Liver (tissue), 9 donors: Measurements from ENCODE around the gene ILF3. TPM values are rescaled to one million over a fixed set of nuclear protein-coding genes. Genes with fewer than 3 reads are reported as not detected.

Source experiments
- DNase-seq: peaks from one replicate; pipeline ENCODE4 v3.0.0-alpha.2; 2017; ENCODE audit warnings: low spot score
- H3K27ac ChIP-seq, 2 donors: one replicate each; pipeline ENCODE4 v1.7.0; 2013; ENCODE audit warnings: inconsistent platforms in 2 of 2, low read length in 2 of 2, control low read depth in 1 of 2, low read depth in 1 of 2, mild to moderate bottlenecking in 1 of 2
- H3K27me3 ChIP-seq, 4 donors: one replicate each; pipeline versions ENCODE4 v1.6.1 to v1.7.0; 2013; ENCODE audit warnings: low read length in 3 of 4, inconsistent platforms in 1 of 4, mild to moderate bottlenecking in 1 of 4, moderate library complexity in 1 of 4; ENCODE audit not compliant: control insufficient read depth in 4 of 4, insufficient read depth in 4 of 4
- H3K36me3 ChIP-seq, 4 donors: one replicate each; pipeline versions ENCODE4 v1.6.1 to v1.7.0; 2013; ENCODE audit warnings: low read length in 3 of 4, mild to moderate bottlenecking in 3 of 4, low read depth in 1 of 4, moderate library complexity in 1 of 4; ENCODE audit not compliant: control insufficient read depth in 4 of 4, insufficient read depth in 3 of 4
- H3K4me1 ChIP-seq, 4 donors: one replicate each; pipeline versions ENCODE4 v1.6.1 to v1.7.0; 2013; ENCODE audit warnings: low read length in 3 of 4, mild to moderate bottlenecking in 3 of 4, moderate library complexity in 1 of 4; ENCODE audit not compliant: control insufficient read depth in 4 of 4, insufficient read depth in 4 of 4
- H3K4me3 ChIP-seq, 3 donors: one replicate each; pipeline versions ENCODE4 v1.6.1 to v1.7.0; 2013; ENCODE audit warnings: low read length in 3 of 3, control low read depth in 1 of 3, low read depth in 1 of 3, mild to moderate bottlenecking in 1 of 3
- H3K9ac ChIP-seq, 2 donors: one replicate each; pipeline ENCODE4 v1.7.0; 2013; ENCODE audit warnings: low read length in 2 of 2, mild to moderate bottlenecking in 2 of 2, moderate library complexity in 2 of 2, control low read depth in 1 of 2, low read depth in 1 of 2
- H3K9me3 ChIP-seq, 4 donors: one replicate each; pipeline versions ENCODE4 v1.6.1 to v1.7.0; 2013; ENCODE audit warnings: low read length in 3 of 4; ENCODE audit not compliant: control insufficient read depth in 4 of 4
- EGR1 ChIP-seq, 2 donors: IDR thresholded peaks; 2 replicates each; pipeline ENCODE4 v1.6.1; 2016 to 2018; ENCODE audit warnings: antibody characterized with exemption in 2 of 2, low read depth in 2 of 2
- FOXA1 ChIP-seq: IDR thresholded peaks from 2 replicates; pipeline ENCODE4 v1.6.1; 2016; ENCODE audit warnings: antibody characterized with exemption
- FOXA2 ChIP-seq: IDR thresholded peaks from 2 replicates; pipeline ENCODE4 v1.6.1; 2016; ENCODE audit warnings: antibody characterized with exemption
- GABPA ChIP-seq, 2 donors: IDR thresholded peaks in 1 of 2; conservative IDR thresholded peaks in 1 of 2; 2 replicates each; pipeline ENCODE4 v1.6.1; 2016; ENCODE audit warnings: antibody characterized with exemption in 2 of 2, mild to moderate bottlenecking in 1 of 2, moderate library complexity in 1 of 2
- HNF4A ChIP-seq, 2 donors: conservative IDR thresholded peaks; 2 replicates each; pipeline ENCODE4 v1.6.1; 2016; ENCODE audit warnings: antibody characterized with exemption in 2 of 2, mild to moderate bottlenecking in 2 of 2
- HNF4G ChIP-seq: IDR thresholded peaks from 2 replicates; pipeline ENCODE4 v1.6.1; 2016; ENCODE audit warnings: antibody characterized with exemption
- JUND ChIP-seq, 2 donors: IDR thresholded peaks; 2 replicates each; pipeline ENCODE4 v1.6.1; 2016; ENCODE audit warnings: antibody characterized with exemption in 2 of 2
- MAX ChIP-seq: IDR thresholded peaks from 2 replicates; pipeline ENCODE4 v1.6.1; 2016; ENCODE audit warnings: antibody characterized with exemption
- NR2F2 ChIP-seq: IDR thresholded peaks from 2 replicates; pipeline ENCODE4 v1.6.1; 2016; ENCODE audit warnings: antibody characterized with exemption
- RAD21 ChIP-seq, 2 donors: IDR thresholded peaks; 2 replicates each; pipeline ENCODE4 v1.6.1; 2016; ENCODE audit warnings: antibody characterized with exemption in 2 of 2, mild to moderate bottlenecking in 2 of 2
- REST ChIP-seq: IDR thresholded peaks from 2 replicates; pipeline ENCODE4 v1.6.1; 2016; ENCODE audit warnings: antibody characterized with exemption, mild to moderate bottlenecking
- RXRA ChIP-seq, 2 donors: IDR thresholded peaks; 2 replicates each; pipeline ENCODE4 v1.6.1; 2017 to 2018; ENCODE audit warnings: antibody characterized with exemption in 2 of 2, mild to moderate bottlenecking in 1 of 2
- SP1 ChIP-seq: IDR thresholded peaks from 2 replicates; pipeline ENCODE4 v1.6.1; 2018; ENCODE audit warnings: antibody characterized with exemption, mild to moderate bottlenecking
- TAF1 ChIP-seq: conservative IDR thresholded peaks from 2 replicates; pipeline ENCODE4 v1.6.1; 2016; ENCODE audit warnings: antibody characterized with exemption, mild to moderate bottlenecking
- YY1 ChIP-seq: IDR thresholded peaks from 2 replicates; pipeline ENCODE4 v1.6.1; 2016; ENCODE audit warnings: antibody characterized with exemption, mild to moderate bottlenecking
- ZBTB33 ChIP-seq: IDR thresholded peaks from 2 replicates; pipeline ENCODE4 v1.6.1; 2016; ENCODE audit warnings: antibody characterized with exemption
- WGBS: extraction: QIAGEN DNeasy Blood & Tissue Kit; methylation state at CpG from one replicate; pipeline ENCODE4 v1.1.7; 2013; 5-methylcytosine and 5-hydroxymethylcytosine counted together
- polyA plus RNA-seq, 2 donors: library from polyadenylated mRNA; stranded (reverse) in 1 of 2; unstranded in 1 of 2; fragments of 200-250 nt in 1 of 2; fragments of >200 nt in 1 of 2; fragmentation: Nextera tagmentation in 1 of 2; extraction: Ambion mirVana in 1 of 2; gene quantifications; one replicate each; pipeline versions ENCODE4 v1.2.1 to v1.2.3, GENCODE V29; 2013 to 2015
- total RNA-seq, 2 donors: library from RNA; depleted of rRNA; stranded (reverse); fragments of >200 nt; gene quantifications; one replicate each; pipeline ENCODE4 v1.2.3, GENCODE V29; 2014
- TF ChIP-seq, protein P1 (sequence below): fragments of 150-350 bp; IDR thresholded peaks from 2 replicates; pipeline ENCODE4 v1.5.1; 2017; ENCODE audit warnings: improper control_type of control experiment, low read depth, low read length; ENCODE audit not compliant: missing input control
- TF ChIP-seq, protein P2 (sequence below): IDR thresholded peaks from 2 replicates; pipeline ENCODE4 v1.6.1; 2016; ENCODE audit warnings: antibody characterized with exemption
- donor health status: healthy.
- donor health status: healthy.
- donor health status: healthy.
- donor health status: healthy.
- donor health status: healthy.

ILF3 gene
- total and polyA plus RNA-seq, 4 donors: 31.7 to 85.1 (median 42.9) TPM

DNA sequence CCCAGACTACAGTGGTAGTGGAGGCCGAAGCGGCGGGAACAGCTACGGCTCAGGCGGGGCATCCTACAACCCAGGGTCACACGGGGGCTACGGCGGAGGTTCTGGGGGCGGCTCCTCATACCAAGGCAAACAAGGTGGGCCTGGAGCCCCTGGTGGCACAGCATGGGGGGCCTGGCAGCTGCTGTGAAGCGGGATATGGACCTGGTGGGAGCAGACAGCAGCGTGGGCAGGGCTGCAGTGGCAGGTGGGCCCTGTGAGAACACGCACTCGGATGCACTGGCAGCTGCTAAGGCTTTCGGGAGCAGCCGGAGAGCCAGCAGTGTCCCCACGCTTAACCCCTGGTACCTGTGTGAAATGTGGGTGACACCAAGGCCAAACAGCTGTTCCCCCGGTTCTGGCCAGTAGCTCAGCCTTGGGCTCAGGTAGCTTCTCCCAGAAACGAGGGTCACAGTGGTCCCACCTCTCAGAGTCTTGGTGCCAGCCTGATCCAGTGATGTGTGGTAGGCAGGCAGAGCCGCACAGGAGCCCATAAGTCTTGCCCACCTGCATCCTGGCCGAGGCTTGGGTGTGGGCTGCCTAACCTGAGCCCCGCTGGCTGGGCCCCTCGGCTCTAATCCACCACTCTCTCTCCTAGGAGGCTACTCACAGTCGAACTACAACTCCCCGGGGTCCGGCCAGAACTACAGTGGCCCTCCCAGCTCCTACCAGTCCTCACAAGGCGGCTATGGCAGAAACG, 34.6 kb downstream of the ILF3 start:
- H3K9ac ChIP-seq: no peak overlapping the region
- H3K27me3 ChIP-seq: no peaks in the 10 kb centered on the region
- H3K27ac ChIP-seq: no peak overlapping the region
- peaks cover 22 to 77% (median 34%) of the 10 kb centered on the region in 4 donors for H3K36me3 ChIP-seq
- H3K4me1 ChIP-seq: no peaks in the 10 kb centered on the region
- WGBS: 96% methylated on average over 27 of the region's 27 CpGs
- no peaks in the 10 kb centered on the region for H3K9me3 ChIP-seq
- TF ChIP-seq RXRA (IDR thresholded peaks at IDR 0.05) (no peak), NR2F2 (no peak), SP1 (no peak), HNF4A (conservative IDR thresholded peaks at IDR 0.05) (no peak), YY1 (no peak), MAX (no peak), JUND (IDR thresholded peaks at IDR 0.05) (no peak), FOXA1 (no peak)
- TF ChIP-seq, protein P1, sequence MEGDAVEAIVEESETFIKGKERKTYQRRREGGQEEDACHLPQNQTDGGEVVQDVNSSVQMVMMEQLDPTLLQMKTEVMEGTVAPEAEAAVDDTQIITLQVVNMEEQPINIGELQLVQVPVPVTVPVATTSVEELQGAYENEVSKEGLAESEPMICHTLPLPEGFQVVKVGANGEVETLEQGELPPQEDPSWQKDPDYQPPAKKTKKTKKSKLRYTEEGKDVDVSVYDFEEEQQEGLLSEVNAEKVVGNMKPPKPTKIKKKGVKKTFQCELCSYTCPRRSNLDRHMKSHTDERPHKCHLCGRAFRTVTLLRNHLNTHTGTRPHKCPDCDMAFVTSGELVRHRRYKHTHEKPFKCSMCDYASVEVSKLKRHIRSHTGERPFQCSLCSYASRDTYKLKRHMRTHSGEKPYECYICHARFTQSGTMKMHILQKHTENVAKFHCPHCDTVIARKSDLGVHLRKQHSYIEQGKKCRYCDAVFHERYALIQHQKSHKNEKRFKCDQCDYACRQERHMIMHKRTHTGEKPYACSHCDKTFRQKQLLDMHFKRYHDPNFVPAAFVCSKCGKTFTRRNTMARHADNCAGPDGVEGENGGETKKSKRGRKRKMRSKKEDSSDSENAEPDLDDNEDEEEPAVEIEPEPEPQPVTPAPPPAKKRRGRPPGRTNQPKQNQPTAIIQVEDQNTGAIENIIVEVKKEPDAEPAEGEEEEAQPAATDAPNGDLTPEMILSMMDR: no peak
- no peak overlapping the region for H3K4me3 ChIP-seq
- DNase-seq: no peak

DNA sequence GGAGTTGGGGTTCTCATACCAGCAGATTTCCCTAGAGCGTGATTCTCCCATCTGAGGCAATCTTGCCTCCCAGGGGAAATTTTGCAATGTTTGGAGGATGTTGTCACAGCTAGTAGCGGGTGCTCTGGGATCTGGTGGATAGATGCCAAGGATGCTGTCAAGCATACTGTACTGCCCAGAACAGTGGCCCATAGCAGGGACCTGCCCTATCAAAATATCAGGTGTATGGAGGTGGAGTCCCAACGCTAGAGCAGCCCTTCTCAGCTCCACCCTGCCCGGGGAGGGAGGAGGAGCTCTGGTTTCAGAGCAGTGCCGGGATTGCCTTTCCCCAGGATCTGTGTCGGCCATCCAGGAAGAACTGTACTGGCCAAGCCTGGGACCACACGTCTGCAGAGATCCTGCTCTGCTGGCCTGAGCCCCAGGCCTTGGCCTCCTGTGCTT, 36.2 kb downstream of the ILF3 start:
- Histone ChIP-seq H3K36me3 (peaks cover 17 to 60% (median 23%) of the 10 kb centered on the region in 4 donors), H3K4me3 (no peak overlapping the region), H3K9ac (no peak overlapping the region), H3K4me1 (peaks cover under 1 to 5% (median 3%) of the 10 kb centered on the region in 4 donors), H3K27ac (no peak overlapping the region), H3K27me3 (no peaks in the 10 kb centered on the region), H3K9me3 (no peaks in the 10 kb centered on the region)
- TF ChIP-seq MAX (no peak), HNF4G (no peak), TAF1 (no peak), RAD21 (IDR thresholded peaks at IDR 0.05) (no peak), YY1 (no peak), FOXA2 (no peak), SP1 (no peak), ZBTB33 (no peak), EGR1 (IDR thresholded peaks at IDR 0.05; ENCODE audit: low read depth in 2 of 2) (no peak), HNF4A (conservative IDR thresholded peaks at IDR 0.05) (no peak), NR2F2 (no peak), REST (no peak), JUND (IDR thresholded peaks at IDR 0.05) (no peak), RXRA (IDR thresholded peaks at IDR 0.05) (no peak), FOXA1 (no peak), GABPA (IDR thresholded peaks at IDR 0.05 in 1 of 2, conservative IDR thresholded peaks at IDR 0.05 in 1 of 2) (no peak)
- TF ChIP-seq, protein P2, sequence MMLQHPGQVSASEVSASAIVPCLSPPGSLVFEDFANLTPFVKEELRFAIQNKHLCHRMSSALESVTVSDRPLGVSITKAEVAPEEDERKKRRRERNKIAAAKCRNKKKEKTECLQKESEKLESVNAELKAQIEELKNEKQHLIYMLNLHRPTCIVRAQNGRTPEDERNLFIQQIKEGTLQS: no peak
- TF ChIP-seq, protein P1: no peak
- DNase-seq: no peak
- 58% methylated on average over 7 of the region's 7 CpGs for WGBS
